ENCODE measurements around the gene RELN. TPM values are rescaled to one million over a fixed set of nuclear protein-coding genes. Genes with fewer than 3 reads are reported as not detected.

Gene RELN
- total RNA-seq, 1 donor from 2014 or later, result 7.4 TPM

DNA sequence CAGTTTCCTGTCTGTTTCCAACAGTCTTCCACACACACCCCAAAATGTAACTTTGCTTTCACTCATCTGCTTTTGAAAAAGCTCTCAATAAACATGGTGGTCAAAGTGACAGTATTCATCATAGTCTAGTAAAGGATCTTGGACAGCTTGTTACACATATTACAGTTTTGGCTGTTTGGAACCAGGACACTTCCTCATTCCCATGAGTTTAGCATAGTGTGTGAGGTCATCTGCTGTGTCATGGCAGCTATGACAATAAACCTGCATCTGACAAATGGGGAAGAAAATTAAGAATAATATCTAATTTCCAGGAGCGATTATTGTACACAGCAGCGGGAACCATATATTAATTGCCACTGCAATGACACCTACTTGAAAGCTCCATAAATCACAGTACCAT lies 359.1 kb downstream of the RELN start:
- Histone ChIP-seq H3K36me3 (no peaks in the 10 kb centered on the region), H3K4me1 (no peaks in the 10 kb centered on the region), H3K27me3 (no peaks in the 10 kb centered on the region), H3K4me3 (no peak overlapping the region), H3K9me3 (no peaks in the 10 kb centered on the region), H3K27ac (no peak overlapping the region)
- no peak for TF ChIP-seq POLR2AphosphoS5 (IDR thresholded peaks at IDR 0.05; ENCODE audit: insufficient read depth in 1 of 2, low read depth in 1 of 2)
- no peak for TF ChIP-seq POLR2A (IDR thresholded peaks at IDR 0.05)
- TF ChIP-seq, protein P1, sequence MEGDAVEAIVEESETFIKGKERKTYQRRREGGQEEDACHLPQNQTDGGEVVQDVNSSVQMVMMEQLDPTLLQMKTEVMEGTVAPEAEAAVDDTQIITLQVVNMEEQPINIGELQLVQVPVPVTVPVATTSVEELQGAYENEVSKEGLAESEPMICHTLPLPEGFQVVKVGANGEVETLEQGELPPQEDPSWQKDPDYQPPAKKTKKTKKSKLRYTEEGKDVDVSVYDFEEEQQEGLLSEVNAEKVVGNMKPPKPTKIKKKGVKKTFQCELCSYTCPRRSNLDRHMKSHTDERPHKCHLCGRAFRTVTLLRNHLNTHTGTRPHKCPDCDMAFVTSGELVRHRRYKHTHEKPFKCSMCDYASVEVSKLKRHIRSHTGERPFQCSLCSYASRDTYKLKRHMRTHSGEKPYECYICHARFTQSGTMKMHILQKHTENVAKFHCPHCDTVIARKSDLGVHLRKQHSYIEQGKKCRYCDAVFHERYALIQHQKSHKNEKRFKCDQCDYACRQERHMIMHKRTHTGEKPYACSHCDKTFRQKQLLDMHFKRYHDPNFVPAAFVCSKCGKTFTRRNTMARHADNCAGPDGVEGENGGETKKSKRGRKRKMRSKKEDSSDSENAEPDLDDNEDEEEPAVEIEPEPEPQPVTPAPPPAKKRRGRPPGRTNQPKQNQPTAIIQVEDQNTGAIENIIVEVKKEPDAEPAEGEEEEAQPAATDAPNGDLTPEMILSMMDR (IDR thresholded peaks at IDR 0.05), result no peak
- intact Hi-C loops (cut with DNase I), result no loop called here
- DNase-seq (ENCODE audit: extremely low spot score in 2 of 2), result no peak

- DNase-seq (ENCODE audit: extremely low spot score in 2 of 2), result no peak
- no peaks in the 10 kb centered on the region for H3K9me3 ChIP-seq
- H3K27ac ChIP-seq, result no peak overlapping the region
- TF ChIP-seq, protein P1 (IDR thresholded peaks at IDR 0.05), result no peak
- TF ChIP-seq POLR2A (IDR thresholded peaks at IDR 0.05), result no peak
- TF ChIP-seq POLR2AphosphoS5 (IDR thresholded peaks at IDR 0.05; ENCODE audit: insufficient read depth in 1 of 2, low read depth in 1 of 2), result no peak
- intact Hi-C loops (cut with DNase I), result no loop called here
- H3K27me3 ChIP-seq, result no peaks in the 10 kb centered on the region
- H3K4me1 ChIP-seq, result no peaks in the 10 kb centered on the region
- H3K4me3 ChIP-seq, result no peak overlapping the region
- no peaks in the 10 kb centered on the region for H3K36me3 ChIP-seq
Measured at GRCh38 chr7:103628742-103629141, 360.7 kb downstream of the RELN start.

GRCh38 chr7:103626776-103627175 lies 362.7 kb downstream of the RELN start:
- Histone ChIP-seq H3K4me1 (no peaks in the 10 kb centered on the region), H3K27ac (no peak overlapping the region), H3K4me3 (no peak overlapping the region), H3K9me3 (no peaks in the 10 kb centered on the region), H3K36me3 (no peaks in the 10 kb centered on the region), H3K27me3 (no peaks in the 10 kb centered on the region)
- intact Hi-C loops (cut with DNase I), result no loop called here
- DNase-seq (ENCODE audit: extremely low spot score in 2 of 2), result no peak
- TF ChIP-seq, protein P1 (IDR thresholded peaks at IDR 0.05), result no peak
- TF ChIP-seq POLR2A (IDR thresholded peaks at IDR 0.05) (no peak), POLR2AphosphoS5 (IDR thresholded peaks at IDR 0.05; ENCODE audit: insufficient read depth in 1 of 2, low read depth in 1 of 2) (no peak)

DNA sequence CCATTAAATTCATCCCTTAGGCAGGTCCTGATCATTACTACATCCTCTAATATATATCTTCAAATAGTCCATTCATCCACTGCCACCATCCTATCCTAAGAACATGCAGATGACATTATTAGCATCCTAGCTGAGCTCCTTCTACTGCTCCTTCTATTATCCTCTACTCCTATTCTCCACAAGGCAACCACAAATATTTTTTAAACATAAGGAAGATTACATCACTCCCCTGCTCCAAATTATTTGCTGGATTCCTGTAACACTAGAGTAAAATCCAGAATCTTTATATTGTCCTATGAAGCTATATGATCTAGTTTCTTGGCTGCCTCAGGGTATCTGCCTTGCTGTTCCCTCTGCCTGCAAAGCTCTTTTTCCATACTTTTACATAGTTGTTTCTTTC lies 367.2 kb downstream of the RELN start:
- Histone ChIP-seq H3K4me1 (no peaks in the 10 kb centered on the region), H3K27ac (no peak overlapping the region), H3K36me3 (no peaks in the 10 kb centered on the region), H3K9me3 (no peaks in the 10 kb centered on the region), H3K4me3 (no peak overlapping the region), H3K27me3 (no peaks in the 10 kb centered on the region)
- TF ChIP-seq POLR2A (IDR thresholded peaks at IDR 0.05) (no peak), POLR2AphosphoS5 (IDR thresholded peaks at IDR 0.05; ENCODE audit: insufficient read depth in 1 of 2, low read depth in 1 of 2) (no peak)
- DNase-seq (ENCODE audit: extremely low spot score in 2 of 2), result no peak
- intact Hi-C loops (cut with DNase I), result no loop called here

GRCh38 chr7:103613655-103614642 lies 375.5 kb downstream of the RELN start:
- TF ChIP-seq, protein P1 (IDR thresholded peaks at IDR 0.05), result no peak
- no peak for TF ChIP-seq POLR2A (IDR thresholded peaks at IDR 0.05)
- TF ChIP-seq POLR2AphosphoS5 (IDR thresholded peaks at IDR 0.05; ENCODE audit: insufficient read depth in 1 of 2, low read depth in 1 of 2), result no peak
- intact Hi-C loops (cut with DNase I), result no loop called here

More at GRCh38 chr7:103613655-103614642, 375.5 kb downstream of the RELN start:
- no peaks in the 10 kb centered on the region for H3K4me1 ChIP-seq
- no peaks in the 10 kb centered on the region for H3K27me3 ChIP-seq
- H3K27ac ChIP-seq, result no peak overlapping the region
- H3K9me3 ChIP-seq, result no peaks in the 10 kb centered on the region
- H3K36me3 ChIP-seq, result no peaks in the 10 kb centered on the region
- H3K4me3 ChIP-seq, result no peak overlapping the region
- DNase-seq (ENCODE audit: extremely low spot score in 2 of 2), result no peak
